Measurements from ENCODE around the gene PPEF2.
"Not testable (repeated sequence)": the region's sequence is repeated elsewhere in the genome, so short reads cannot be mapped to it uniquely, and the experiment has no call there.

Gene PPEF2

GRCh38 chr4:75902352-75902751 is at the start of gene PPEF2:
TSS of gene PPEF2 (minus strand) at chr4:75902452. CDS start at chr4:75896325, 6,127 bp downstream.
- no peak for DNase-seq

- no peak for DNase-seq
These were observed 48.1 kb upstream of the PPEF2 start for GRCh38 chr4:75950213-75950815.

- DNase-seq = no peak
These were observed 46.7 kb upstream of the PPEF2 start for GRCh38 chr4:75948822-75949444.

- DNase-seq = peak; percentile 41
These were observed 38.5 kb upstream of the PPEF2 start, which contains the start of gene NAAA for GRCh38 chr4:75940692-75941253. TSS of gene NAAA (minus strand) at chr4:75941013. CDS start at chr4:75940949, 64 bp downstream.

GRCh38 chr4:75939890-75940691 is 37.8 kb upstream of the PPEF2 start:
- peak; percentile 35 for DNase-seq

GRCh38 chr4:75935628-75936027 is 33.4 kb upstream of the PPEF2 start:
- no peak for DNase-seq

GRCh38 chr4:75930152-75930551 is 27.9 kb upstream of the PPEF2 start:
- no peak for DNase-seq

GRCh38 chr4:75924916-75925315 is 22.7 kb upstream of the PPEF2 start:
- not testable (repeated sequence) for DNase-seq

- DNase-seq = peak; percentile 44
These were observed 22.1 kb upstream of the PPEF2 start for GRCh38 chr4:75924309-75924827.

- no peak for DNase-seq
These were observed 20.3 kb upstream of the PPEF2 start for GRCh38 chr4:75922588-75922987.

- no peak for DNase-seq
These were observed 19.7 kb upstream of the PPEF2 start for GRCh38 chr4:75921910-75922309.

- DNase-seq = no peak
These were observed 18.1 kb upstream of the PPEF2 start for GRCh38 chr4:75920327-75920726.

- no peak for DNase-seq
These were observed 17.7 kb upstream of the PPEF2 start for GRCh38 chr4:75919920-75920319.

GRCh38 chr4:75916091-75916661 is 13.9 kb upstream of the PPEF2 start:
- no peak for DNase-seq

- no peak for DNase-seq
These were observed 10.7 kb upstream of the PPEF2 start for GRCh38 chr4:75912968-75913367.

GRCh38 chr4:75910831-75911230 is 8.6 kb upstream of the PPEF2 start:
- not testable (repeated sequence) for DNase-seq

- no peak for DNase-seq
These were observed 7.2 kb upstream of the PPEF2 start for GRCh38 chr4:75909405-75909804.

GRCh38 chr4:75908555-75908954 is 6.3 kb upstream of the PPEF2 start:
- no peak for DNase-seq

- no peak for DNase-seq
These were observed 5.7 kb upstream of the PPEF2 start for GRCh38 chr4:75907966-75908365.

- no peak for DNase-seq
These were observed 1.8 kb upstream of the PPEF2 start for GRCh38 chr4:75904076-75904475.

GRCh38 chr4:75898536-75898935 is 3.7 kb downstream of the PPEF2 start:
- no peak for DNase-seq

GRCh38 chr4:75895744-75896314 is 6.4 kb downstream of the PPEF2 start:
- peak; percentile 26 for DNase-seq

GRCh38 chr4:75892508-75892907 is 9.7 kb downstream of the PPEF2 start:
- no peak for DNase-seq

Measured in NCI-H345 (cell line).